Measurements from ENCODE around the gene PNLIPRP2.

Gene PNLIPRP2

DNA sequence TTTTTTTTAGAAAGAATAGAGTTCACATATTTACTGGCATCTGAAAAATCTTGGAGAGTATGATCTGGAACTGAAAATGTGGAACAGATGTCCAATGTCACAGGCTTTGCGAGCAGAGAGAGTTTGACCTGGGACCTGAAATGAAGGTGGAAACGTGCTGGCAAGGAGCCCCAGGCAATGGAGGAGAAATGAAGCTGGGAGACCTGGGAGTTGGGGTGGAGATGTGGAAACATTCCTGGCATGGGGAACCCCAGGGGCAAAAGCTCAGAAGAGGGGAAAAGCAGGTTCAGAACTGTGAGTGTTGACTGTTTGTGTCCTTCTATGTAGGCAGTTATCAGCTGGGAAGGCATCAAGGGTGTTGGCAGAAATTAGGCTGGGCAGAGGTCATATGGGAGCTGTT lies 7.3 kb upstream of the PNLIPRP2 start:
- DNase-seq = no peak

DNA sequence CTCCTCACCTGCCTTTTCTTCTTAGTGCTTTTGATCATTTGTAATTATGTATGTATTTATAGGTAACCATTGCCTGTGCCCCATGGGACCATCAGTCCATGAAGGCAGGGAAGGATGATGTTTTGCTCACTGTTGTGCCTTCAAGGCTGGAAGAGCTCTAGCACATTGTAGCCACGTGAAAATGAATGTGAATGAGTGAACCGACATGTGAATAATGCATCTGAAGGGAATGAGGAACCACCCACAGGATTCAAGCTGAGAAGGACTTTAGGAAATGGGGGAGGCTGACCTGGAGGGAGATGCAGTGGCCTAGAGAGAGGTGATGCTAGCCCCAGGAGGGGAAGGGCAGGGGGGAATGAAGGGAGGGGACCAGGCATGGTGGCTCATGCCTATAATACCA lies 6.0 kb upstream of the PNLIPRP2 start:
- DNase-seq = no peak

DNA sequence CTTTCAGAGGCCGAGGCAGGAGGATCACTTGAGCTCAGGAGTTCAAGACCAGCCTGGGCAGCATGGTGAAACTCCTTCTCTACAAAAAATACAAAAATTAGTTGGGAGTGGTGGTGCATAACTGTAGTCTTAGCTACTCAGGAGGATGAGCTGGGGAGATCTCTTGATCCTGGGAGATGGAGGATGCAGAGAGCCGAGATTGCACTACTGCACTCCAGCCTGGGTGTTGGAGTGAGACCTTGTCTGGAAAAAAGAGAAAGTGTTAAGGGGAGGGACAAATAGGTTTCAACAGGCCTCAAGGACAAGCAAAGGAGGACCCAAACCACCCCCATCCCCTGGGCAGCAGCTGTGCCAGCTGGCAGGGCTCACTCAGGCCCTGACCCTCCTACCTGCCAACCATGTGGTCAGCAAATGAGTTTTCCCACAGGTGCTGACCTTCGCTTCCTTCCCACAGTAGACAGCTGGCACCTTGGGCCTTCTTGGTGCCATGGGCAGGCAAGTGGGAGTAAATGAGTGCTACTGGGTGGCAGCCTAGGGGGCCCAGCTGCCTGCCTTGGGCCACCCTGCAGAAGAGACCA lies 5.5 kb upstream of the PNLIPRP2 start:
- no peak for DNase-seq

GRCh38 chr10:116621476-116621875 lies 723 bp downstream of the PNLIPRP2 start:
- no peak for DNase-seq

- no peak for DNase-seq
These were observed 1.3 kb downstream of the PNLIPRP2 start for GRCh38 chr10:116621934-116622655.

- DNase-seq = no peak
These were observed 5.1 kb downstream of the PNLIPRP2 start for GRCh38 chr10:116625845-116626244.

DNA sequence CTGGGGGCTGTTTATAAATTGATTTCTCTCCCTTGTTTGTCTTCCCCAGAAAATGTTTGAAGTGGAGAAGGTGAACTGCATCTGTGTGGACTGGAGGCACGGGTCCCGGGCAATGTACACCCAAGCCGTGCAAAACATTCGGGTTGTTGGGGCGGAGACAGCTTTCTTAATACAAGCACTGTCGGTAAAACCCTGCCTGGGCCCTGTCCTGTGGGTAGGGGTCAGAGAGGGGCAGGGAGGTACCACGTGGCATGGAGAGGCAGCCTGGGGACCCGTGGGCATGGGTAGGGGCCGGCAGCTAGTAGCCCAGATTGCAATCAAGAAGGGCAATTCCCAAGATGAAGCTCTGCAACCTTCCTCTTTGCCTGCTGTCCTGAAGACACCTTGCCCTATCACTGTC lies 6.1 kb downstream of the PNLIPRP2 start:
- no peak for DNase-seq

DNA sequence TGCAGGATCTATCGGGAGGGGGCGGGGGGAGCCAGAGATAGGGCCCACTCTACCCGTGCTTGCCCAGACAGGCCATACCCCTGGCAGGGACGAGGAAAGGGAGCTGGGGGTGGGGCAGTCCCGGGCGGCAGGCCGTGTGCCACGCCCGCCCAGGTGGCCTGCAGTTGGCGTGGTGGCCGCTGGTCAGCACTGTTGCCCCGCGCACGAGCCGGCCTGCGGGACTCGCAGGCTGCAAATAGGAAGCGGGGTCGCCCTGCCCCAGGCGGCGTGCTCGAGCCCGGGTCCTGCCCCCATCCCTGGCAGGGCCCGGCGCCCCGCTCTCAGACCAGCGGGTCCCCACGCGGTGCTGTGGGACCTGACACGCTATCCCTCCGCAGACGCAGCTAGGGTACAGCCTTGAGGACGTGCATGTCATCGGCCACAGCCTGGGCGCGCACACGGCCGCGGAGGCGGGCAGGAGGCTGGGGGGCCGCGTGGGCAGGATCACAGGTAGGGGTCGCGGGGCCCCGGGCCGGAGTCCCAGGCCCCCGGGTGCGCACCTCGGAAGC lies 6.7 kb downstream of the PNLIPRP2 start:
- no peak for DNase-seq

GRCh38 chr10:116629340-116629739 lies 8.6 kb downstream of the PNLIPRP2 start:
- no peak for DNase-seq

GRCh38 chr10:116630020-116630419 lies 9.3 kb downstream of the PNLIPRP2 start:
- DNase-seq = no peak

GRCh38 chr10:116631871-116632295 lies 11.1 kb downstream of the PNLIPRP2 start:
- DNase-seq = no peak

DNA sequence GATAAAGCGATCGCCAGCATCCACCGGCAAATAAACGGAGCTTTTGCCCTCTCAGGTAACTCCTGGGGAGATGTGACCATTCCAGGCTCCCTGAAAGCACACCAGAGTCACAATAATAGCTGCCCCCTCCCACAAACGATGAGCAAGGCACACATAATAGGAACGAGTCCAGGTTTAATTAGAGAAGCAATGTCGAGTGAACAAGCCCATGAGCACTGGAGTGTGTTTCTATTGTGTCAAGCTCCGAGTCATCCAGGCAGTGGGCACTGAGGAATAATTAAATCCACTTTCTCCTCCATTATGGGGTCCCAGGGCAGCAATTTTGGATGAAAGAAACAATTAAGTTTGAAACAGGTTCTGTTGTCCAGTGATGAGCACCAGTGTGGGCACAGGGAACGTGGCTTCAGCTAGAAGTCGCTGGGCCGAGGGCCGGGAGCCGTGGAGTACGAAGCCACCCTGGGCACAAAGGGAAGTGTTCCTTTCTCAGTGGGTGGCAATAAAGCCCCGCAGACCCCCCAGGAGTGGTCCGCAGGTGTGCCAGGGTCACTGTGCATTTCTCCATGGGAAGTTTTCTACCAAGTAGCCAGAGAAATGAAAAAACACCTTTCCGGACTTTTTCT lies 12.0 kb downstream of the PNLIPRP2 start:
- no peak for DNase-seq

- no peak for DNase-seq
These were observed 12.5 kb downstream of the PNLIPRP2 start for GRCh38 chr10:116633216-116633600.

GRCh38 chr10:116634126-116634975 lies 13.6 kb downstream of the PNLIPRP2 start:
- no peak for DNase-seq

GRCh38 chr10:116636385-116636784 lies 15.6 kb downstream of the PNLIPRP2 start:
- DNase-seq = no peak

DNA sequence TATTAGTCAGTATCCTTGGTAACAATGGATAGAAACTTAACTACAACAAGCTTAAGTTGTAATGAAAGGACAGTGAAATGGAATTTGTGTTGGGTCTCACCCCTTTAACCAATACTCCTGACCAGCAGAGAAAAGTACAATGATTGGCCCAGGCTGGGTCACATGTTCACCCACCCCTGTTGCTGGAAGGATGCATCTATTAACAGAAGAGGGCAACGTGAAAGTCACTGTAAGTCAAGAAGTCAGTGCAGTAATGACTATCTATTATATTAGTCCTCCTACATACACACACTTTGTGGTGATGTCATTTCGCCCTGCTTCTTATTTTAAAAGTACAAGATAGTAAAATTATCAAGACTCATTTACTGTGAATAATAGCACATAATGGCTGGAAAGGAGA lies 16.2 kb downstream of the PNLIPRP2 start:
- no peak for DNase-seq

- no peak for DNase-seq
These were observed 17.1 kb downstream of the PNLIPRP2 start for GRCh38 chr10:116637830-116638229.

GRCh38 chr10:116646502-116646901 lies 25.7 kb downstream of the PNLIPRP2 start:
- DNase-seq = no peak

GRCh38 chr10:116648903-116649302 lies 28.1 kb downstream of the PNLIPRP2 start:
- no peak for DNase-seq

DNA sequence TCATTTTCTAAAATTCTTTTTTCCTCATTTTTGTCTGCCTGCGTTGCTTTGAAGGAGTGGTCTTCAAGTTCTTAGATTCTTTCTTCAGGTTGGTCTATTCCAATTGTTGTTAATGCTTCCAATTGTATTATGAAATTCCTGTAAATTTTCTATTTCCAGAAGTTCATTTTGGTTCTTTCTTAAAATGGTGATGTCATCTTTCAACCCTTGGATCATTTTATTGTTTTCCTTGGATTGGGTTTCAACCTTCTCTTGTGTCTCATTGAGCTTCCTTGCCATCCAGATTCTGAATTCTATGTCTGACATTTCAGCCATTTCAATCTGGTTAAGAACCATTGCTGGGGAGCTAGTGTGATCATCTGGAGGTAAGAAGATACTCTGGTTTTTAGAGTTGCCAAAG lies 33.1 kb downstream of the PNLIPRP2 start:
- no peak for DNase-seq

DNA sequence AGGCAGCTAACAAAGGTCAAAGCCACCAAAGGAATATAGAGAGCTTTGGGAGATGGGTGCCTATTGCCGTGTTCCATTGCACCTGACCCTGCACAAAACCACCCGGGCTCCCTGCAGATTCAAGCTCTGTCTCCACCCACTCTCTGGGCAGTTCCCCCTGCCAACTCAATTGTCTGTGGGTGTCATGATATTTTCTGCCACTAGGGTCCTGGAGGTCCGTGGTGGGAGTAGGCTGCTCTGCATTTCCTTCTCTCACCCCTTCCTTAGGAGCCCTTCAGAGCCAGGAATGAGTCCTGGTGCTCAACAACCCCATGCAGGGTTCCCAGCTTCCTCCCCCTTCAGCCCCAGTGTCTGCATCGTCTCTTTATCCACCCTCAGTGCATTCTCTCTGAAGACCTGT lies 34.1 kb downstream of the PNLIPRP2 start:
- DNase-seq = no peak

GRCh38 chr10:116655568-116655967 lies 34.8 kb downstream of the PNLIPRP2 start:
- no peak for DNase-seq

GRCh38 chr10:116656044-116656443 lies 35.3 kb downstream of the PNLIPRP2 start:
- no peak for DNase-seq
